Mesenchymal stem cell (in vitro differentiated cells and primary cell): Measurements from ENCODE around the gene SIRPG.

ENCODE experiments used
- DNase-seq: peaks from one replicate; pipeline ENCODE4 v3.0.0-alpha.2; 2013
- H2AFZ ChIP-seq: one replicate; pipeline ENCODE4 v1.6.1; 2013; ENCODE audit warnings: low read depth, mild to moderate bottlenecking, control low read depth, inconsistent platforms, low read length, moderate library complexity
- H2AK5ac ChIP-seq: 2 replicates; pipeline ENCODE4 v1.6.1; 2013; ENCODE audit warnings: low read length, moderate library complexity, mild to moderate bottlenecking, inconsistent platforms; ENCODE audit not compliant: severe bottlenecking
- H2BK120ac ChIP-seq: one replicate; pipeline ENCODE4 v1.6.1; 2013; ENCODE audit warnings: low read depth, mild to moderate bottlenecking, inconsistent platforms, low read length, moderate library complexity
- H2BK12ac ChIP-seq, 2 experiments: one replicate each; pipeline ENCODE4 v1.6.1; 2013; ENCODE audit warnings: inconsistent platforms in 2 of 2, low read length in 2 of 2, mild to moderate bottlenecking in 2 of 2, moderate library complexity in 2 of 2, control low read depth in 1 of 2
- H2BK15ac ChIP-seq: one replicate; pipeline ENCODE4 v1.6.1; 2013; ENCODE audit warnings: mild to moderate bottlenecking, low read depth, inconsistent platforms; ENCODE audit not compliant: poor library complexity, severe bottlenecking
- H2BK5ac ChIP-seq: 2 replicates; pipeline ENCODE4 v1.6.1; 2013; ENCODE audit warnings: low read depth, mild to moderate bottlenecking, low read length, control low read depth, inconsistent platforms; ENCODE audit not compliant: poor library complexity, severe bottlenecking
- H3K14ac ChIP-seq, 2 experiments: one replicate each; pipeline ENCODE4 v1.6.1; 2013; ENCODE audit warnings: inconsistent platforms in 2 of 2, low read length in 2 of 2, control low read depth in 1 of 2, mild to moderate bottlenecking in 1 of 2, moderate library complexity in 1 of 2
- H3K18ac ChIP-seq, 2 experiments: one replicate each; pipeline ENCODE4 v1.6.1; 2013; ENCODE audit warnings: inconsistent platforms in 2 of 2, low read length in 2 of 2, control low read depth in 1 of 2, low read depth in 1 of 2, mild to moderate bottlenecking in 1 of 2
- H3K23ac ChIP-seq, 2 experiments: one replicate each; pipeline ENCODE4 v1.6.1; 2013; ENCODE audit warnings: inconsistent platforms in 2 of 2, low read length in 2 of 2, mild to moderate bottlenecking in 2 of 2, moderate library complexity in 2 of 2, control low read depth in 1 of 2
- H3K27ac ChIP-seq: 2 replicates; pipeline ENCODE4 v1.5.1; 2013; ENCODE audit warnings: mild to moderate bottlenecking, moderate library complexity, low read length, control low read depth, inconsistent platforms; ENCODE audit not compliant: poor library complexity, severe bottlenecking
- H3K27me3 ChIP-seq, 2 experiments: 2 replicates each; pipeline versions ENCODE4 v1.6.1 to v1.7.0; 2013; ENCODE audit warnings: low read length in 2 of 2, mild to moderate bottlenecking in 2 of 2, moderate library complexity in 2 of 2, control low read depth in 1 of 2, inconsistent platforms in 1 of 2; ENCODE audit not compliant: control insufficient read depth in 1 of 2, insufficient read depth in 1 of 2
- H3K36me3 ChIP-seq, 2 experiments: 2 replicates each; pipeline versions ENCODE4 v1.6.1 to v1.7.0; 2013; ENCODE audit warnings: low read length in 2 of 2, control low read depth in 1 of 2, inconsistent platforms in 1 of 2, low read depth in 1 of 2, mild to moderate bottlenecking in 1 of 2; ENCODE audit not compliant: insufficient read depth in 2 of 2, control insufficient read depth in 1 of 2
- H3K4ac ChIP-seq, 2 experiments: one replicate each; pipeline ENCODE4 v1.6.1; 2013; ENCODE audit warnings: inconsistent platforms in 2 of 2, low read length in 2 of 2, mild to moderate bottlenecking in 2 of 2, moderate library complexity in 2 of 2, control low read depth in 1 of 2, low read depth in 1 of 2
- H3K4me1 ChIP-seq: 2 replicates; pipeline ENCODE4 v1.6.1; 2013; ENCODE audit warnings: low read depth, low read length, control low read depth; ENCODE audit not compliant: control insufficient read depth, insufficient read depth
- H3K4me2 ChIP-seq: 2 replicates; pipeline ENCODE4 v1.6.1; 2013; ENCODE audit warnings: low read length, mild to moderate bottlenecking, inconsistent platforms; ENCODE audit not compliant: poor library complexity, severe bottlenecking
- H3K4me3 ChIP-seq, 2 experiments: 2 replicates each; pipeline versions ENCODE4 v1.5.1 to v1.7.0; 2013; ENCODE audit warnings: low read length in 2 of 2, mild to moderate bottlenecking in 2 of 2, control low read depth in 1 of 2, low read depth in 1 of 2; ENCODE audit not compliant: insufficient read depth in 1 of 2
- H3K79me1 ChIP-seq: replicated peaks from 2 replicates; pipeline ENCODE4 v1.6.1; 2013; ENCODE audit warnings: mild to moderate bottlenecking, control low read depth, low read length, inconsistent platforms; ENCODE audit not compliant: poor library complexity, severe bottlenecking
- H3K9ac ChIP-seq: 2 replicates; pipeline ENCODE4 v1.7.0; 2013; ENCODE audit warnings: mild to moderate bottlenecking, low read length, moderate library complexity
- H3K9me3 ChIP-seq: 2 replicates; pipeline ENCODE4 v1.7.0; 2013; ENCODE audit warnings: mild to moderate bottlenecking, low read length; ENCODE audit not compliant: control insufficient read depth
- H4K8ac ChIP-seq: one replicate; pipeline ENCODE4 v1.6.1; 2013; ENCODE audit warnings: inconsistent platforms, mild to moderate bottlenecking, low read length, moderate library complexity
- H4K91ac ChIP-seq: one replicate; pipeline ENCODE4 v1.6.1; 2013; ENCODE audit warnings: mild to moderate bottlenecking, low read length, inconsistent platforms
- WGBS: methylation state at CpG from one replicate; pipeline ENCODE4 v1.1.7; 2013; ENCODE audit warnings: mixed read lengths; 5-methylcytosine and 5-hydroxymethylcytosine counted together

The SIRPG gene

GRCh38 chr20:1652960-1653359 is 4.6 kb downstream of the SIRPG start:
- Histone ChIP-seq H3K79me1 (no peaks in the 10 kb centered on the region), H4K8ac (no peak overlapping the region), H3K18ac (no peak overlapping the region), H2AK5ac (no peak overlapping the region), H3K4me1 (peaks cover 4% of the 10 kb centered on the region), H3K14ac (no peak overlapping the region), H4K91ac (no peak overlapping the region), H2BK120ac (no peak overlapping the region), H3K4me3 (no peak overlapping the region), H2AFZ (no peak overlapping the region), H2BK5ac (no peak overlapping the region), H3K4me2 (no peak overlapping the region), H3K9me3 (peaks cover 11% of the 10 kb centered on the region), H3K36me3 (no peaks in the 10 kb centered on the region), H3K4ac (no peak overlapping the region), H2BK15ac (no peak overlapping the region), H3K9ac (no peak overlapping the region), H3K27ac (no peak overlapping the region), H2BK12ac (no peak overlapping the region), H3K27me3 (peaks cover 0 to 16% of the 10 kb centered on the region in 2 experiments), H3K23ac (no peak overlapping the region)
- no peak for DNase-seq
- WGBS, result 56% methylated on average over 3 of the region's 3 CpGs

GRCh38 chr20:1652104-1652503 is 5.5 kb downstream of the SIRPG start:
- Histone ChIP-seq H4K91ac (no peak overlapping the region), H4K8ac (no peak overlapping the region), H3K23ac (no peak overlapping the region), H2BK5ac (no peak overlapping the region), H3K9me3 (peaks cover 11% of the 10 kb centered on the region), H2BK15ac (no peak overlapping the region), H3K9ac (no peak overlapping the region), H3K4me2 (no peak overlapping the region), H3K79me1 (no peaks in the 10 kb centered on the region), H3K27me3 (peaks cover 0 to 10% of the 10 kb centered on the region in 2 experiments), H2BK120ac (no peak overlapping the region), H2AK5ac (no peak overlapping the region), H3K18ac (no peak overlapping the region), H2BK12ac (no peak overlapping the region), H3K27ac (no peak overlapping the region), H3K4ac (no peak overlapping the region), H3K36me3 (no peaks in the 10 kb centered on the region), H2AFZ (no peak overlapping the region), H3K4me3 (no peak overlapping the region), H3K4me1 (no peaks in the 10 kb centered on the region), H3K14ac (no peak overlapping the region)
- WGBS, result 43% methylated on average over 1 of the region's 1 CpG
- no peak for DNase-seq

GRCh38 chr20:1651268-1652058 is 6.1 kb downstream of the SIRPG start:
- Histone ChIP-seq H3K14ac (no peak overlapping the region), H3K4me2 (no peak overlapping the region), H3K23ac (no peak overlapping the region), H2BK120ac (no peak overlapping the region), H3K36me3 (no peaks in the 10 kb centered on the region), H2AK5ac (no peak overlapping the region), H3K4ac (no peak overlapping the region), H2BK5ac (no peak overlapping the region), H3K4me1 (peaks cover 1% of the 10 kb centered on the region), H2AFZ (no peak overlapping the region), H3K9me3 (peaks cover 11% of the 10 kb centered on the region), H3K18ac (no peak overlapping the region), H2BK15ac (no peak overlapping the region), H2BK12ac (no peak overlapping the region), H3K27me3 (peaks cover 0 to 10% of the 10 kb centered on the region in 2 experiments), H3K27ac (no peak overlapping the region), H3K9ac (no peak overlapping the region), H4K91ac (no peak overlapping the region), H3K4me3 (no peak overlapping the region), H3K79me1 (no peaks in the 10 kb centered on the region), H4K8ac (no peak overlapping the region)
- DNase-seq, result no peak
- 47% methylated on average over 3 of the region's 3 CpGs for WGBS

GRCh38 chr20:1648101-1648500 is 9.5 kb downstream of the SIRPG start:
- Histone ChIP-seq H3K4ac (no peak overlapping the region), H3K4me2 (no peak overlapping the region), H3K27me3 (peaks cover 0 to 27% of the 10 kb centered on the region in 2 experiments), H3K9me3 (peaks cover 3% of the 10 kb centered on the region), H4K8ac (no peak overlapping the region), H3K4me3 (no peak overlapping the region), H3K36me3 (no peaks in the 10 kb centered on the region), H4K91ac (no peak overlapping the region), H2BK120ac (no peak overlapping the region), H3K79me1 (no peaks in the 10 kb centered on the region), H2BK12ac (no peak overlapping the region), H2BK15ac (no peak overlapping the region), H2AK5ac (no peak overlapping the region), H2BK5ac (no peak overlapping the region), H3K9ac (no peak overlapping the region), H3K18ac (no peak overlapping the region), H3K23ac (no peak overlapping the region), H2AFZ (no peak overlapping the region), H3K27ac (no peak overlapping the region), H3K4me1 (peaks cover 4% of the 10 kb centered on the region), H3K14ac (no peak overlapping the region)
- WGBS, result 55% methylated on average over 2 of the region's 5 CpGs
- no peak for DNase-seq
